ENCODE data around the gene LAMC1. TPM values are rescaled to one million over a fixed set of nuclear protein-coding genes. Genes with fewer than 3 reads are reported as not detected.

LAMC1 gene
- total and polyA plus RNA-seq, 2 of the 4 experiments (the other 2 are of a cell fraction), result 249 to 394 TPM

DNA sequence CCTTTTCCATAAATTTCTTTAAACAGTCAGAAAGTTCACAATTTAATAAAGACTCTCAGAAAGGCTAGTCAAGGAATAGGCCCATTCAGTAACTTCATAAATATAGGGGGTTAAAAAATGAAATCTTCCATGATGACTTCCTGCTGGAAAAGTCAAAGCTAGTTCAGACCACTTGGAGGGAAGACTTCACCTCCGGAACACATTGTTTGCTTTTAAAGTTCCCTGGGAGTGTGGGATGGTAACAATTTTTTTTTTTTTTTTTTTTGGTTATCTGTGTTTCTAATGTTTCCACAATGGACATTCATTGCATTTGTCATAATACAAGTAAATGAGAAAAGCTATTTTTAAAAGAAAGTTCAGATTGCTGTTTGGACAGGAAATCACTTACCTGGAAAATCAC is 144.5 kb downstream of the LAMC1 start:
- H3K79me1 ChIP-seq (ENCODE audit: low read depth in 1 of 2, low read length in 2 of 2), result no peaks in the 10 kb centered on the region
- no peak overlapping the region for H4K5ac ChIP-seq (ENCODE audit: low read depth, low read length)
- ChIA-PET CTCF (no interaction called here), POLR2A (ENCODE audit: unreplicated experiment) (no interaction called here)
- H2BK20ac ChIP-seq (ENCODE audit: low read depth, low read length), result no peak overlapping the region
- H4K91ac ChIP-seq (ENCODE audit: insufficient read depth, low read depth, low read length), result no peak overlapping the region
- no peak overlapping the region for H3K18ac ChIP-seq (ENCODE audit: low read depth, low read length)
- no peak overlapping the region for H3K14ac ChIP-seq (replicated peaks; ENCODE audit: low read depth, low read length)
- H3K9ac ChIP-seq (ENCODE audit: low read depth, low read length), result no peak overlapping the region
- intact Hi-C loops (cut with micrococcal nuclease), result no loop called here
- no peak overlapping the region for H4K8ac ChIP-seq (ENCODE audit: low read depth in 2 of 2, low read length in 2 of 2)
- H4K20me1 ChIP-seq (ENCODE audit: insufficient read depth, low read length), result no peaks in the 10 kb centered on the region
- peaks cover 2% of the 10 kb centered on the region; the same call in 1 of the 2 replicates for H3K27me3 ChIP-seq (ENCODE audit: control insufficient read depth, insufficient read depth, low read length)
- no peak overlapping the region for H3K4ac ChIP-seq (ENCODE audit: low read depth, low read length)
- no CpG with 5 or more reads among the region's 1 CpG for WGBS, 2 experiments (ENCODE audit: extremely low coverage in 2 of 2, insufficient read length in 1 of 2)
- H3K9me3 ChIP-seq (ENCODE audit: control insufficient read depth, insufficient read depth, low read length), result no peaks in the 10 kb centered on the region
- in situ Hi-C loops (cut with MboI; ENCODE audit: low sequenced_read_pairs), result no loop called here
- no peak overlapping the region for H2AK5ac ChIP-seq (ENCODE audit: low read depth, low read length)
- no peak overlapping the region for H3K23ac ChIP-seq (ENCODE audit: low read depth, low read length)
- TF ChIP-seq RCOR1 (IDR thresholded peaks at IDR 0.05; ENCODE audit: insufficient replicate concordance, low read length), result no peak
- TF ChIP-seq, protein P1, sequence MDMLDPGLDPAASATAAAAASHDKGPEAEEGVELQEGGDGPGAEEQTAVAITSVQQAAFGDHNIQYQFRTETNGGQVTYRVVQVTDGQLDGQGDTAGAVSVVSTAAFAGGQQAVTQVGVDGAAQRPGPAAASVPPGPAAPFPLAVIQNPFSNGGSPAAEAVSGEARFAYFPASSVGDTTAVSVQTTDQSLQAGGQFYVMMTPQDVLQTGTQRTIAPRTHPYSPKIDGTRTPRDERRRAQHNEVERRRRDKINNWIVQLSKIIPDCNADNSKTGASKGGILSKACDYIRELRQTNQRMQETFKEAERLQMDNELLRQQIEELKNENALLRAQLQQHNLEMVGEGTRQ (IDR thresholded peaks at IDR 0.05; ENCODE audit: low read depth, low read length), result no peak
- TF ChIP-seq MXI1 (IDR thresholded peaks at IDR 0.05; ENCODE audit: borderline replicate concordance, low read depth, low read length), result no peak
- no peak for TF ChIP-seq POLR2A (IDR thresholded peaks at IDR 0.05; ENCODE audit: low read depth, low read length)
- TF ChIP-seq, protein P2, sequence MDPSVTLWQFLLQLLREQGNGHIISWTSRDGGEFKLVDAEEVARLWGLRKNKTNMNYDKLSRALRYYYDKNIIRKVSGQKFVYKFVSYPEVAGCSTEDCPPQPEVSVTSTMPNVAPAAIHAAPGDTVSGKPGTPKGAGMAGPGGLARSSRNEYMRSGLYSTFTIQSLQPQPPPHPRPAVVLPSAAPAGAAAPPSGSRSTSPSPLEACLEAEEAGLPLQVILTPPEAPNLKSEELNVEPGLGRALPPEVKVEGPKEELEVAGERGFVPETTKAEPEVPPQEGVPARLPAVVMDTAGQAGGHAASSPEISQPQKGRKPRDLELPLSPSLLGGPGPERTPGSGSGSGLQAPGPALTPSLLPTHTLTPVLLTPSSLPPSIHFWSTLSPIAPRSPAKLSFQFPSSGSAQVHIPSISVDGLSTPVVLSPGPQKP (IDR thresholded peaks at IDR 0.05; ENCODE audit: borderline replicate concordance, low read depth, low read length), result no peak
- TF ChIP-seq NFE2L2 (IDR thresholded peaks at IDR 0.05; ENCODE audit: low read depth, low read length), result no peak
- no peak for TF ChIP-seq CHD1 (IDR thresholded peaks at IDR 0.05; ENCODE audit: low read depth, low read length)
- TF ChIP-seq BHLHE40 (IDR thresholded peaks at IDR 0.05; ENCODE audit: low read depth, low read length), result no peak
- no peak for TF ChIP-seq RFX5 (IDR thresholded peaks at IDR 0.05; ENCODE audit: low read depth, low read length)
- TF ChIP-seq SMC3 (IDR thresholded peaks at IDR 0.05; ENCODE audit: low read depth, low read length), result no peak
- no peak for TF ChIP-seq MAZ (IDR thresholded peaks at IDR 0.05; ENCODE audit: borderline replicate concordance, low read depth, low read length)
- no peak for TF ChIP-seq FOS (IDR thresholded peaks at IDR 0.05; ENCODE audit: low read depth, low read length)
- TF ChIP-seq, protein P3, sequence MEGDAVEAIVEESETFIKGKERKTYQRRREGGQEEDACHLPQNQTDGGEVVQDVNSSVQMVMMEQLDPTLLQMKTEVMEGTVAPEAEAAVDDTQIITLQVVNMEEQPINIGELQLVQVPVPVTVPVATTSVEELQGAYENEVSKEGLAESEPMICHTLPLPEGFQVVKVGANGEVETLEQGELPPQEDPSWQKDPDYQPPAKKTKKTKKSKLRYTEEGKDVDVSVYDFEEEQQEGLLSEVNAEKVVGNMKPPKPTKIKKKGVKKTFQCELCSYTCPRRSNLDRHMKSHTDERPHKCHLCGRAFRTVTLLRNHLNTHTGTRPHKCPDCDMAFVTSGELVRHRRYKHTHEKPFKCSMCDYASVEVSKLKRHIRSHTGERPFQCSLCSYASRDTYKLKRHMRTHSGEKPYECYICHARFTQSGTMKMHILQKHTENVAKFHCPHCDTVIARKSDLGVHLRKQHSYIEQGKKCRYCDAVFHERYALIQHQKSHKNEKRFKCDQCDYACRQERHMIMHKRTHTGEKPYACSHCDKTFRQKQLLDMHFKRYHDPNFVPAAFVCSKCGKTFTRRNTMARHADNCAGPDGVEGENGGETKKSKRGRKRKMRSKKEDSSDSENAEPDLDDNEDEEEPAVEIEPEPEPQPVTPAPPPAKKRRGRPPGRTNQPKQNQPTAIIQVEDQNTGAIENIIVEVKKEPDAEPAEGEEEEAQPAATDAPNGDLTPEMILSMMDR (conservative IDR thresholded peaks at IDR 0.05; ENCODE audit: low read depth, low read length), result no peak
- no peak for TF ChIP-seq MAFK (IDR thresholded peaks at IDR 0.05; ENCODE audit: low read depth, low read length)
- no peak for TF ChIP-seq RAD21 (IDR thresholded peaks at IDR 0.05; ENCODE audit: low read length)
- no peak for TF ChIP-seq CEBPB (IDR thresholded peaks at IDR 0.05; ENCODE audit: low read depth, low read length)
- dilution Hi-C loops (cut with HindIII; ENCODE audit: low sequenced_read_pairs, unreplicated experiment), result no loop called here
- no peak overlapping the region for H2AK9ac ChIP-seq (replicated peaks; ENCODE audit: low read depth, low read length, poor library complexity)
- BruUV-seq (replicated peaks), result no TSS peak
- no peak overlapping the region for H3K27ac ChIP-seq (ENCODE audit: insufficient read depth, low read length)
- H3K4me2 ChIP-seq (ENCODE audit: low read depth, low read length), result no peak overlapping the region
- no peak overlapping the region for H3K4me3 ChIP-seq (ENCODE audit: insufficient read depth, low read depth, low read length)
- ATAC-seq (ENCODE audit: low read depth), result no peak
- no peak overlapping the region for H3K56ac ChIP-seq (ENCODE audit: extremely low read depth, insufficient read depth, low read length)
- H2BK15ac ChIP-seq (ENCODE audit: low read depth, low read length), result no peak overlapping the region
- H2BK120ac ChIP-seq (ENCODE audit: low read depth, low read length), result no peak overlapping the region
- H3K9me1 ChIP-seq (ENCODE audit: insufficient read depth, low read length), result peaks cover 5% of the 10 kb centered on the region
- no peak overlapping the region for H2AFZ ChIP-seq (replicated peaks; ENCODE audit: low read length, poor library complexity)
- H3K36me3 ChIP-seq (ENCODE audit: control insufficient read depth, insufficient read depth, low read length), result no peaks in the 10 kb centered on the region
- DNase-seq, result no peak
- no peak overlapping the region for H2BK5ac ChIP-seq (ENCODE audit: low read depth, low read length, poor library complexity, severe bottlenecking)
- peaks cover 8% of the 10 kb centered on the region for H3K4me1 ChIP-seq (ENCODE audit: control insufficient read depth, insufficient read depth, low read length)

Measured in IMR-90 (cell line).